Measurements from ENCODE around the gene SPAG16. TPM values are rescaled to one million over a fixed set of nuclear protein-coding genes. Genes with fewer than 3 reads are reported as not detected.

The SPAG16 gene
- total RNA-seq, 2 experiments from 2014 or later: 2.8 to 3.2 TPM

DNA sequence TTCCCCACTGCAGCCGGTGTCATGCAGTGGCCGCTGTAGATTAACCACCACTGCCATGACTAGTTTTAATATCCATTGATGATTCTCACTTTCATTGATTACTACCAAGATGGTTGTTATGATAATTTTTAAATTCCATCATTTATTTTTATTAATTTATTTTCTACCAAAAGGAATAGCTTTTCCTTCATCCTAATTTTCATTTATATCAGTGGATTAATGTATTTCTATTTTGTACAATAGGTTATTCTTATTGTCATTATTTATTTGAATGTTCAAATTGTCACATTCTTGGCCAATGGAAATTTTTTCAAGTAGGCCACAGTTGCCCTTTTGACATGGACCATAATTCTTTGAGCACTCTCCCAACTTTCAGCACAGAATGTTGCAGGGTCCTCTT lies 751.7 kb downstream of the SPAG16 start:
- DNase-seq (no peak), ATAC-seq (ENCODE audit: poor library complexity) (no peak)
- Histone ChIP-seq H3K4me3 (ENCODE audit: low read length) (no peak overlapping the region), H3K27ac (ENCODE audit: low read depth in 1 of 2, low read length in 2 of 2) (no peak overlapping the region), H3K4me1 (ENCODE audit: insufficient read depth, low read length) (no peaks in the 10 kb centered on the region), H3K9me3 (ENCODE audit: control insufficient read depth in 1 of 2, insufficient read depth in 1 of 2, low read length in 2 of 2) (peaks cover 0 to 15% of the 10 kb centered on the region in 2 experiments), H3K36me3 (ENCODE audit: insufficient read depth, low read length) (no peaks in the 10 kb centered on the region), H3K27me3 (ENCODE audit: control insufficient read depth in 1 of 2, insufficient read depth in 2 of 2, low read length in 2 of 2) (no peaks in the 10 kb centered on the region)
- H3K9me3 Mint-ChIP-seq: peaks cover 10% of the 10 kb centered on the region
- intact Hi-C loops (cut with DNase I, micrococcal nuclease): no loop called here
- no peaks in the 10 kb centered on the region for H3K36me3 Mint-ChIP-seq (ENCODE audit: low read depth)
- no peaks in the 10 kb centered on the region for H3K27me3 Mint-ChIP-seq
- TF ChIP-seq, protein P1, sequence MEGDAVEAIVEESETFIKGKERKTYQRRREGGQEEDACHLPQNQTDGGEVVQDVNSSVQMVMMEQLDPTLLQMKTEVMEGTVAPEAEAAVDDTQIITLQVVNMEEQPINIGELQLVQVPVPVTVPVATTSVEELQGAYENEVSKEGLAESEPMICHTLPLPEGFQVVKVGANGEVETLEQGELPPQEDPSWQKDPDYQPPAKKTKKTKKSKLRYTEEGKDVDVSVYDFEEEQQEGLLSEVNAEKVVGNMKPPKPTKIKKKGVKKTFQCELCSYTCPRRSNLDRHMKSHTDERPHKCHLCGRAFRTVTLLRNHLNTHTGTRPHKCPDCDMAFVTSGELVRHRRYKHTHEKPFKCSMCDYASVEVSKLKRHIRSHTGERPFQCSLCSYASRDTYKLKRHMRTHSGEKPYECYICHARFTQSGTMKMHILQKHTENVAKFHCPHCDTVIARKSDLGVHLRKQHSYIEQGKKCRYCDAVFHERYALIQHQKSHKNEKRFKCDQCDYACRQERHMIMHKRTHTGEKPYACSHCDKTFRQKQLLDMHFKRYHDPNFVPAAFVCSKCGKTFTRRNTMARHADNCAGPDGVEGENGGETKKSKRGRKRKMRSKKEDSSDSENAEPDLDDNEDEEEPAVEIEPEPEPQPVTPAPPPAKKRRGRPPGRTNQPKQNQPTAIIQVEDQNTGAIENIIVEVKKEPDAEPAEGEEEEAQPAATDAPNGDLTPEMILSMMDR (IDR thresholded peaks at IDR 0.05): no peak
- no peak overlapping the region for H3K27ac Mint-ChIP-seq
- ChIA-PET CTCF (no interaction called here), POLR2A (no interaction called here)
- H3K4me3 Mint-ChIP-seq: no peak overlapping the region
- H3K4me1 Mint-ChIP-seq (ENCODE audit: low read depth): no peaks in the 10 kb centered on the region

DNA sequence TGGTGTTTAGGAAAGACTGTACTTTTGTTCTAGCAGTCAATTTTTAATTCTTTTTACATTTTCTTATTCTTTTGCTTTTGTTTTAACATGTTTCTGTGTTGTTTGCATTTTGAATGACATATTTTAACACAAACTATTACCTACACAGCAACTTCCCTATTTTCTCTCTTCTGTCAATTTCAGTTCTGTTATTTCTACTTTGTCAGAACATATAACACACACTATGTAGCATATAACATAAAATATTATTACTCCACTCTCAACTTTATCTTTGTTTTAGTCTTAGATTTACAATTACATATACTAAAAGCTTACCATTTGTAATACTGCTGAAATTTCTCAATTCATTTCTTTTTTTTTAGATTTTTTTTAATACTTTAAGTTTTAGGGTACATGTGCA lies 753.9 kb downstream of the SPAG16 start:
- Mint-ChIP-seq H3K27me3 (no peaks in the 10 kb centered on the region), H3K27ac (no peak overlapping the region), H3K9me3 (peaks cover 17% of the 10 kb centered on the region), H3K4me1 (ENCODE audit: low read depth) (no peaks in the 10 kb centered on the region), H3K4me3 (no peak overlapping the region), H3K36me3 (ENCODE audit: low read depth) (no peaks in the 10 kb centered on the region)
- TF ChIP-seq, protein P1 (IDR thresholded peaks at IDR 0.05): no peak
- POLR2A ChIA-PET: no interaction called here
- DNase-seq (no peak), ATAC-seq (ENCODE audit: poor library complexity) (no peak)
- intact Hi-C loops (cut with DNase I, micrococcal nuclease): no loop called here
- CTCF ChIA-PET: no interaction called here
- Histone ChIP-seq H3K27ac (ENCODE audit: low read depth in 1 of 2, low read length in 2 of 2) (no peak overlapping the region), H3K36me3 (ENCODE audit: insufficient read depth, low read length) (no peaks in the 10 kb centered on the region), H3K4me1 (ENCODE audit: insufficient read depth, low read length) (no peaks in the 10 kb centered on the region), H3K9me3 (ENCODE audit: control insufficient read depth in 1 of 2, insufficient read depth in 1 of 2, low read length in 2 of 2) (peaks cover 0 to 15% of the 10 kb centered on the region in 2 experiments), H3K27me3 (ENCODE audit: control insufficient read depth in 1 of 2, insufficient read depth in 2 of 2, low read length in 2 of 2) (no peaks in the 10 kb centered on the region), H3K4me3 (ENCODE audit: low read length) (no peak overlapping the region)

DNA sequence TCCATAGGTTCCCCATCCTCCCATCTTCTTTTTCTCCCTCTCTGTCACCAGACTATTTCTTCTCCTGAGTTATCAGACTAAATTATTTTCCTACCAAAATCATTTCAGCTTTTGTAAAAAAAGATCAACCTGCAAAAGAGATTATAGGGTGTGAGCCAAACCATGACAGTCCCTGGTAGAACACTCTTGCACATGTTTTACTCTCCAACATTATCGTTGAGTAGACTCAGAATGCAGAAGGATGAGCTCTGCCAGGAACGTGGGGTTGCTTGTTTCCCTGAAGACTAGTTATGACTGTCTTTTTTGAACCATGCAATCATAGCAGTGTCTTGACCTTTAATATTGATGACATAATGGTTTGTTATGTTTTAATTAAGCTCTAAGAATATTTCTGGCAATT lies 766.5 kb downstream of the SPAG16 start:
- H3K27me3 ChIP-seq (ENCODE audit: control insufficient read depth in 1 of 2, insufficient read depth in 2 of 2, low read length in 2 of 2): no peaks in the 10 kb centered on the region
- POLR2A ChIA-PET: no interaction called here
- ATAC-seq (ENCODE audit: poor library complexity) (no peak), DNase-seq (no peak)
- Mint-ChIP-seq H3K9me3 (peaks cover 4% of the 10 kb centered on the region), H3K27me3 (no peaks in the 10 kb centered on the region), H3K27ac (no peak overlapping the region), H3K4me1 (ENCODE audit: low read depth) (no peaks in the 10 kb centered on the region), H3K36me3 (ENCODE audit: low read depth) (no peaks in the 10 kb centered on the region), H3K4me3 (no peak overlapping the region)
- TF ChIP-seq, protein P1 (IDR thresholded peaks at IDR 0.05): no peak
- no peaks in the 10 kb centered on the region for H3K36me3 ChIP-seq (ENCODE audit: insufficient read depth, low read length)
- CTCF ChIA-PET: no interaction called here
- H3K4me3 ChIP-seq (ENCODE audit: low read length): no peak overlapping the region
- H3K9me3 ChIP-seq (ENCODE audit: control insufficient read depth in 1 of 2, insufficient read depth in 1 of 2, low read length in 2 of 2): no peaks in the 10 kb centered on the region
- intact Hi-C loops (cut with DNase I, micrococcal nuclease): no loop called here
- H3K27ac ChIP-seq (ENCODE audit: low read depth in 1 of 2, low read length in 2 of 2): no peak overlapping the region
- no peaks in the 10 kb centered on the region for H3K4me1 ChIP-seq (ENCODE audit: insufficient read depth, low read length)
